Heart right ventricle (tissue), 16 donors: ENCODE data around the gene TTC34. TPM values are rescaled to one million over a fixed set of nuclear protein-coding genes. Genes with fewer than 3 reads are reported as not detected.

Experiments
- ATAC-seq, 8 donors: fragments of 200-7000 bp; cut with Tn5 transposase; one replicate each; pipeline ENCODE4 v1.9.1; 2020; ENCODE audit warnings: mild to moderate bottlenecking in 8 of 8, moderate library complexity in 8 of 8, moderate number of reproducible peaks in 1 of 8
- DNase-seq, 2 donors: peaks; one replicate each; pipeline ENCODE4 v3.0.0-alpha.2; 2020
- H3K27ac ChIP-seq, 10 donors: fragments of 200-600 bp; sonication (generic) in 2 of 10; one replicate each; pipeline versions ENCODE4 v1.5.0 to v1.8.0; 2020 to 2022; ENCODE audit warnings: mild to moderate bottlenecking in 3 of 10
- H3K27me3 ChIP-seq, 7 donors: fragments of 200-600 bp; one replicate each; pipeline ENCODE4 v1.8.0; 2021 to 2022; ENCODE audit warnings: mild to moderate bottlenecking in 2 of 7
- H3K36me3 ChIP-seq, 9 donors: fragments of 200-600 bp; sonication (generic) in 1 of 9; one replicate each; pipeline versions ENCODE4 v1.5.0 to v1.8.0; 2020 to 2022; ENCODE audit warnings: mild to moderate bottlenecking in 2 of 9
- H3K4me1 ChIP-seq, 9 donors: fragments of 200-600 bp; sonication (generic) in 1 of 9; one replicate each; pipeline versions ENCODE4 v1.5.0 to v1.8.0; 2020 to 2022; ENCODE audit warnings: mild to moderate bottlenecking in 4 of 9
- H3K4me3 ChIP-seq, 10 donors: fragments of 200-600 bp; sonication (generic) in 2 of 10; one replicate each; pipeline versions ENCODE4 v1.5.0 to v1.8.0; 2020 to 2022; ENCODE audit warnings: mild to moderate bottlenecking in 7 of 10, moderate library complexity in 2 of 10
- H3K9me3 ChIP-seq, 11 donors: fragments of 200-600 bp in 10 of 11; sonication (generic) in 2 of 11; one replicate each; pipeline versions ENCODE4 v1.5.0 to v1.8.0; 2013 to 2022; ENCODE audit warnings: mild to moderate bottlenecking in 2 of 11, control low read depth in 1 of 11, moderate library complexity in 1 of 11
- CTCF ChIP-seq, 9 donors: fragments of 200-600 bp; sonication (generic) in 2 of 9; IDR thresholded peaks; one replicate each; pipeline versions ENCODE4 v1.5.0 to v1.8.0; 2021 to 2022; ENCODE audit warnings: antibody characterized with exemption in 9 of 9, mild to moderate bottlenecking in 5 of 9, moderate library complexity in 1 of 9
- WGBS, 2 donors: extraction: QIAGEN DNeasy Blood & Tissue Kit; methylation state at CpG; one replicate each; pipeline ENCODE4 v1.1.7; 2013; ENCODE audit warnings: inconsistent platforms in 1 of 2; 5-methylcytosine and 5-hydroxymethylcytosine counted together
- intact Hi-C, 10 donors: fragments of 100-400 bp; cut with DNase I; formaldehyde crosslinking; loops; one replicate each; pipeline versions ENCODE4 v1.11.1 to v1.14.2; 2022
- polyA plus RNA-seq, 2 donors: library from polyadenylated mRNA; stranded (reverse); fragments of 200-250 nt; gene quantifications; one replicate each; pipeline ENCODE4 v1.2.3, GENCODE V29; 2013
- total RNA-seq, 10 donors: library from RNA; stranded (reverse); fragmentation: NEBNext Ultra II Directional in 3 of 10; extraction: Animal tissue kit (Norgen Biotek cat#: 25700) in 3 of 10; gene quantifications; one replicate each; pipeline versions ENCODE4 v1.2.1 to v1.2.4, GENCODE V29; 2021 to 2023
- donor health status: Arrhythmogenic right ventricular cardiomyopathy.
- donor health status: ischemic (EF 13 %, LVEDD 7.1; RV severe dilation, severe dysfunction).
- donor health status: healthy with polysubstance abuse.
- donor health status: DM: no; HTN: yes; CAD: no.
- donor health status: DM: no; HTN: no; CAD: no.
- donor health status: ischemic (EF 25% LVEDD 6.9; RV normal size, moderate dysfunction).
- donor health status: ischemic (EF 25% LVEDD 5.7; RV mildly dilated, moderate dysfunction).
- donor health status: healthy.
- donor health status: DM: yes; HTN: yes; CAD: no.
- donor health status: Ischemic cardiomyopathy.
- donor health status: ischemic (EF 35%, LVEDD 5.7; RV mildly dilated, moderate dysfunction).
- donor health status: nonischemic (EF 11% LVEDD 7.7; RV severe dilation, severe dysfunction).
- donor health status: DM: yes; HTN: yes; CAD: no.
- donor health status: PGD.
- donor health status: ischemic (EF 29% LVEDD 5.4; RV normal size, mild dysfunction).
- donor health status: nonischemic (EF 23%, LVEDD 6.1; RV moderate dilation, normal function).

The TTC34 gene
- total and polyA plus RNA-seq, 12 donors, result 0.03 to 0.74 (median 0.42) TPM

DNA sequence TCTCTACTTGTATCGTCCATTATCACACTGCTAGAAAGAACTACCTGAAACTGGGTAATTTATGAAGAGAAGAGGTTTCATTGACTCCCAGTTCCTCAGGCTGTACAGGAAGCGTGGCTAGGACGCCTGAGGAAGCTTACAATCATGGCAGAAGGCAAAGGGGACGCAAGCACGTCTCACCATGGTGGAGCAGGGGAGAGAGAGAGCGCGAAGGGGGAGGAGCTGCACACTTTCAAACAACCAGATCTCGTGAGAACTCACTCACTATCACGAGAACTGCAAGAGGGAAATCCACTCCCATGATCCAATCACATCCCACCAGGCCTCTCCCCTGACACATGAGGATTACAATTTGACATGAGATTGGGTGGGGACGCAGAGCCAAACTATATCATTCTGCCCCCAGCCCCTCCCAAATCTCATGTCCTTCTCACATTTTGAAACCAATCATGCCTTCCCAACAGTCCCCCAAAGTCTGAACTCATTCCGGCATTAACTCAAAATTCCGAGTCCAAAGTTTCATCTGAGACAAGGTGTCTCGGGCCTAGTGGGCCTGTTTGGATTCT, 176.7 kb downstream of the TTC34 start:
- H3K36me3 ChIP-seq, result no peaks in the 10 kb centered on the region
- DNase-seq, result no peak
- intact Hi-C loops, result loop anchor here in 1 of 10 donors (5.0 kb wide), 1 partner anchor 183 kb away; no protein-coding TSS in a partner anchor
- no peak for TF ChIP-seq CTCF (IDR thresholded peaks at IDR 0.05)
- H3K27ac ChIP-seq, result no peak overlapping the region
- no peak overlapping the region for H3K4me3 ChIP-seq
- 84 to 87% methylated on average over 13 of the region's 13 CpGs for WGBS, 2 donors
- peaks cover 0 to 2% (median 0%) of the 10 kb centered on the region in 11 donors for H3K9me3 ChIP-seq
- H3K27me3 ChIP-seq, result peaks cover 21 to 67% (median 57%) of the 10 kb centered on the region in 7 donors
- no peak for ATAC-seq
- peaks cover 0 to 9% (median 0%) of the 10 kb centered on the region in 9 donors for H3K4me1 ChIP-seq

DNA sequence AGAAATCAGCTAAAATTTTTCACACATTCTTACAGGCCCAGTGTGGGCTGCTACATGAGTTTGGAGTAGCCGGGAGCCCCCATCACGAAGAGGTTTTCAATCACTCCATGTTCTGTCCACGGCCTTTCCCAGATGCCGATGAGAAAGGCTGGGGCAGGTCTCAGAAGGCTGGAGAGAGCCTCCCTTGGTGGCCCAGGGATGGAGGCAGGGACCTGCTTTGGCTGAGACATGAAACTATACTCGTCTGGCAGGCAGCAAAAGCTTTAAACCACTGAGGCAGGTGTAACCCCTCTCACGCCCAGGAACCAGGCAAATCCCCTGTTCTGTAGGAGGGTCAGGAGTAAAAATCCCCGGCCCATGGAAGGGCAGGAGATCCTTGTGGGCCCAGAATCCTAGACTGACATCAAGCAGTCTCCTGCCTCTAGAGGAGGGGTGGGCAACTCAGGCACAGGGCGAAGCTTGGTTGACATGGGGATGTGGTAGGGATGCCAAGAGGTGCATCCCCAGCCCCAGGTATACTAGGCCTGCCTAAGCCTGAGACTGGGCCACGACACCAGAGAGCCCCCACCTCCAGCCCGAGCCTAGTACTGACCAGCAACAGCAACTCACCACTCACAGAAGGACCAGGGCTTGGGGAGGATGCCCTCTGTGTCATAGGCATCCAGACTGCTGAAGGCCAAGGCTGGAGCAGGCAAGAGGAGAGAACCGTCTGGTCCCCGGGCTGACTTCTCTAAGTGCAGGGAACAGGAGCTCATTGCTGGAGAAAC, 177.7 kb downstream of the TTC34 start:
- Histone ChIP-seq H3K27ac (no peak overlapping the region), H3K36me3 (no peaks in the 10 kb centered on the region), H3K4me1 (peaks cover 0 to 6% (median 0%) of the 10 kb centered on the region in 9 donors), H3K9me3 (peaks cover 0 to 2% (median 0%) of the 10 kb centered on the region in 11 donors), H3K4me3 (no peak overlapping the region), H3K27me3 (peaks cover 11 to 56% (median 48%) of the 10 kb centered on the region in 7 donors)
- TF ChIP-seq CTCF (IDR thresholded peaks at IDR 0.05), result no peak
- intact Hi-C loops, result loop anchor here in 1 of 10 donors (5.0 kb wide), 1 partner anchor 181 kb away; no protein-coding TSS in a partner anchor
- DNase-seq, result no peak
- no peak for ATAC-seq
- WGBS, 2 donors, result 80 to 82% methylated on average over 12 of the region's 12 CpGs

- no peaks in the 10 kb centered on the region for H3K4me1 ChIP-seq
- WGBS, 2 donors, result 12 to 15% methylated on average over 1 of the region's 1 CpG
- H3K4me3 ChIP-seq, result no peak overlapping the region
- peaks cover 0 to 37% (median 21%) of the 10 kb centered on the region in 7 donors for H3K27me3 ChIP-seq
- no peak for TF ChIP-seq CTCF (IDR thresholded peaks at IDR 0.05)
- H3K27ac ChIP-seq, result no peak overlapping the region
- DNase-seq, result no peak
- intact Hi-C loops, result loop anchor here in 1 of 10 donors (10.0 kb wide), 1 partner anchor 173 kb away; no protein-coding TSS in a partner anchor
- peaks cover 0 to 37% (median 11%) of the 10 kb centered on the region in 11 donors for H3K9me3 ChIP-seq
- H3K36me3 ChIP-seq, result no peaks in the 10 kb centered on the region
- no peak for ATAC-seq
These were observed 183.5 kb downstream of the TTC34 start for GRCh38 chr1:2617971-2618470.

- Histone ChIP-seq H3K27ac (no peak overlapping the region), H3K4me3 (no peak overlapping the region), H3K4me1 (peaks cover 0 to 4% (median 0%) of the 10 kb centered on the region in 9 donors), H3K36me3 (no peaks in the 10 kb centered on the region), H3K27me3 (peaks cover 0 to 53% (median 11%) of the 10 kb centered on the region in 7 donors), H3K9me3 (peaks cover 0 to 38% (median 9%) of the 10 kb centered on the region in 11 donors)
- intact Hi-C loops, result loop anchor here in 1 of 10 donors (10.0 kb wide), 1 partner anchor 169 kb away; no protein-coding TSS in a partner anchor
- no peak for ATAC-seq
- WGBS, 2 donors, result 88 to 93% methylated on average over 2 of the region's 2 CpGs
- no peak for TF ChIP-seq CTCF (IDR thresholded peaks at IDR 0.05)
- no peak for DNase-seq
These were observed 187.3 kb downstream of the TTC34 start for GRCh38 chr1:2614145-2614544.
